Thymus (tissue), 11 donors: ENCODE measurements around the gene KDF1. TPM values are rescaled to one million over a fixed set of nuclear protein-coding genes. Genes with fewer than 3 reads are reported as not detected.

Experiments used
- DNase-seq, 9 donors: peaks; one replicate each; pipeline ENCODE4 v3.0.0-alpha.2; 2013; ENCODE audit warnings: low spot score in 9 of 9, low read depth in 6 of 9, missing footprints in 1 of 9
- H3K27ac ChIP-seq, 2 donors: one replicate each; pipeline ENCODE4 v1.5.1; 2013; ENCODE audit warnings: control low read depth in 1 of 2, low read depth in 1 of 2, low read length in 1 of 2, mild to moderate bottlenecking in 1 of 2, moderate library complexity in 1 of 2
- H3K27me3 ChIP-seq, 2 donors: one replicate each; pipeline ENCODE4 v1.5.1; 2013; ENCODE audit warnings: low read length in 1 of 2; ENCODE audit not compliant: control insufficient read depth in 2 of 2, insufficient read depth in 1 of 2
- H3K36me3 ChIP-seq, 2 donors: one replicate each; pipeline ENCODE4 v1.5.1; 2013; ENCODE audit warnings: low read length in 1 of 2, mild to moderate bottlenecking in 1 of 2, moderate library complexity in 1 of 2; ENCODE audit not compliant: control insufficient read depth in 2 of 2, insufficient read depth in 2 of 2
- H3K4me1 ChIP-seq, 2 donors: one replicate each; pipeline ENCODE4 v1.5.1; 2013; ENCODE audit warnings: low read length in 2 of 2; ENCODE audit not compliant: control insufficient read depth in 2 of 2, insufficient read depth in 2 of 2
- H3K4me3 ChIP-seq, 2 donors: one replicate each; pipeline ENCODE4 v1.5.1; 2013; ENCODE audit warnings: low read length in 2 of 2, control low read depth in 1 of 2, mild to moderate bottlenecking in 1 of 2
- H3K9me3 ChIP-seq, 2 donors: one replicate each; pipeline ENCODE4 v1.5.1; 2013; ENCODE audit warnings: low read length in 1 of 2, mild to moderate bottlenecking in 1 of 2; ENCODE audit not compliant: control insufficient read depth in 2 of 2, insufficient read depth in 1 of 2
- WGBS: extraction: QIAGEN DNeasy Blood & Tissue Kit; methylation state at CpG from one replicate; pipeline ENCODE4 v1.1.7; 2013; 5-methylcytosine and 5-hydroxymethylcytosine counted together
- polyA plus RNA-seq: library from polyadenylated mRNA; stranded (reverse); fragments of 200-250 nt; gene quantifications from one replicate; pipeline ENCODE4 v1.2.3, GENCODE V29; 2013
- total RNA-seq: library from RNA; stranded (reverse); fragments of 120-200 nt; gene quantifications from one replicate; pipeline ENCODE4 v1.2.4, GENCODE V29; 2013
- donor health status: healthy.

Gene KDF1
- total and polyA plus RNA-seq, 2 donors = 2.5 to 6.8 TPM

GRCh38 chr1:26938004-26938658 is 22.1 kb downstream of the KDF1 start:
- H3K27me3 ChIP-seq = no peaks in the 10 kb centered on the region
- 96% methylated on average over 4 of the region's 4 CpGs for WGBS
- DNase-seq = no peak
- H3K4me1 ChIP-seq = no peaks in the 10 kb centered on the region
- H3K4me3 ChIP-seq = no peak overlapping the region
- H3K9me3 ChIP-seq = no peaks in the 10 kb centered on the region
- no peak overlapping the region for H3K27ac ChIP-seq
- peaks cover 53 to 70% of the 10 kb centered on the region in 2 donors for H3K36me3 ChIP-seq

- no peaks in the 10 kb centered on the region for H3K4me1 ChIP-seq
- H3K36me3 ChIP-seq = peaks cover 42 to 59% of the 10 kb centered on the region in 2 donors
These were observed 23.4 kb downstream of the KDF1 start for GRCh38 chr1:26936823-26937222.

GRCh38 chr1:26932531-26932930 is 27.7 kb downstream of the KDF1 start:
- no peaks in the 10 kb centered on the region for H3K9me3 ChIP-seq
- no peak overlapping the region for H3K4me3 ChIP-seq
- H3K27ac ChIP-seq = no peak overlapping the region
- 95% methylated on average over 3 of the region's 3 CpGs for WGBS
- DNase-seq = no peak
- no peaks in the 10 kb centered on the region for H3K27me3 ChIP-seq
- H3K4me1 ChIP-seq = no peaks in the 10 kb centered on the region
- peaks cover 33 to 60% of the 10 kb centered on the region in 2 donors for H3K36me3 ChIP-seq

More at GRCh38 chr1:26936823-26937222, 23.4 kb downstream of the KDF1 start:
- no peak for DNase-seq
- H3K27me3 ChIP-seq = no peaks in the 10 kb centered on the region
- no peak overlapping the region for H3K27ac ChIP-seq
- no peak overlapping the region for H3K4me3 ChIP-seq
- no peaks in the 10 kb centered on the region for H3K9me3 ChIP-seq
- WGBS = 97% methylated on average over 6 of the region's 6 CpGs

- Histone ChIP-seq H3K36me3 (peaks cover 35 to 41% of the 10 kb centered on the region in 2 donors), H3K9me3 (no peaks in the 10 kb centered on the region), H3K27ac (no peak overlapping the region), H3K4me3 (no peak overlapping the region), H3K27me3 (no peaks in the 10 kb centered on the region), H3K4me1 (peaks cover 15 to 20% of the 10 kb centered on the region in 2 donors)
- no peak for DNase-seq
- 100% methylated on average over 3 of the region's 3 CpGs for WGBS
These were observed 36.6 kb downstream of the KDF1 start for GRCh38 chr1:26923711-26924110.

GRCh38 chr1:26922901-26923300 is 37.4 kb downstream of the KDF1 start:
- Histone ChIP-seq H3K4me3 (peak overlapping the region in 1 of 2 donors; percentile 78), H3K27me3 (no peaks in the 10 kb centered on the region), H3K9me3 (no peaks in the 10 kb centered on the region), H3K27ac (no peak overlapping the region), H3K36me3 (peaks cover 31 to 35% of the 10 kb centered on the region in 2 donors), H3K4me1 (peaks cover 15 to 20% of the 10 kb centered on the region in 2 donors)
- WGBS = 96% methylated on average over 3 of the region's 3 CpGs
- DNase-seq = no peak

- Histone ChIP-seq H3K27ac (no peak overlapping the region), H3K27me3 (no peaks in the 10 kb centered on the region), H3K36me3 (peaks cover 28 to 30% of the 10 kb centered on the region in 2 donors), H3K4me3 (peak overlapping the region; percentile 78 to 87), H3K4me1 (peaks cover 15 to 20% of the 10 kb centered on the region in 2 donors), H3K9me3 (no peaks in the 10 kb centered on the region)
- DNase-seq = no peak
- 52% methylated on average over 6 of the region's 6 CpGs for WGBS
These were observed 37.9 kb downstream of the KDF1 start for GRCh38 chr1:26922431-26922729.

GRCh38 chr1:26921540-26922430 is 38.5 kb downstream of the KDF1 start, which contains the start of gene NUDC:
Gene NUDC (plus strand): TSS chr1:26921743. CDS start chr1:26921849, 106 bp downstream.
- Histone ChIP-seq H3K27me3 (no peaks in the 10 kb centered on the region), H3K36me3 (peaks cover 23 to 25% of the 10 kb centered on the region in 2 donors), H3K4me3 (peak within 1 kb of the TSS; percentile 78 to 87), H3K4me1 (peaks cover 15 to 20% of the 10 kb centered on the region in 2 donors), H3K9me3 (no peaks in the 10 kb centered on the region), H3K27ac (peak within 1 kb of the TSS; percentile 87 to 91)
- under 1% methylated on average over 83 of the region's 83 CpGs for WGBS
- DNase-seq = peak; percentile 86 to 97 (median 94)

- peak overlapping the region; percentile 78 to 87 for H3K4me3 ChIP-seq
- no peaks in the 10 kb centered on the region for H3K9me3 ChIP-seq
- peaks cover 15 to 20% of the 10 kb centered on the region in 2 donors for H3K4me1 ChIP-seq
- no peaks in the 10 kb centered on the region for H3K27me3 ChIP-seq
- peak overlapping the region; percentile 70 to 80 for H3K27ac ChIP-seq
- WGBS = 28% methylated on average over 7 of the region's 7 CpGs
- peaks cover 17 to 19% of the 10 kb centered on the region in 2 donors for H3K36me3 ChIP-seq
- DNase-seq = no peak
These were observed 39.1 kb downstream of the KDF1 start for GRCh38 chr1:26921126-26921539.
